Esophagus squamous epithelium (tissue), 4 donors: ENCODE data around the gene WASHC4.

Experiments used
- CTCF ChIP-seq, 6 experiments: fragments of 450-650 bp in 4 of 6; fragments of 200-600 bp in 2 of 6; sonication (generic) in 2 of 6; IDR thresholded peaks; one replicate each; pipeline ENCODE4 v1.5.1; 2016 to 2019; ENCODE audit warnings: antibody characterized with exemption in 6 of 6, mild to moderate bottlenecking in 4 of 6, moderate library complexity in 4 of 6
- POLR2A ChIP-seq, 4 donors: fragments of 450-650 bp; IDR thresholded peaks; one replicate each; pipeline ENCODE4 v1.6.1; 2017; ENCODE audit warnings: antibody characterized with exemption in 4 of 4, mild to moderate bottlenecking in 4 of 4, moderate library complexity in 3 of 4

GRCh38 chr12:105204127-105204526 lies 96.6 kb downstream of the WASHC4 start:
- TF ChIP-seq CTCF (IDR thresholded peaks at IDR 0.05) (no peak), POLR2A (IDR thresholded peaks at IDR 0.05) (no peak)
